Breast epithelium (tissue), 4 donors: ENCODE results near the gene EMC10. TPM values are rescaled to one million over a fixed set of nuclear protein-coding genes. Genes with fewer than 3 reads are reported as not detected.
A peak's percentile ranks its signal among the peaks of the same experiment; 100 is the strongest.

Experiments used
- DNase-seq, 2 donors: peaks; one replicate each; pipeline ENCODE4 v3.0.0-alpha.2; 2019; ENCODE audit warnings: low spot score in 2 of 2
- H3K27ac ChIP-seq, 2 donors: fragments of 200-600 bp; sonication (generic) in 1 of 2; one replicate each; pipeline ENCODE4 v1.5.1; 2016 to 2019; ENCODE audit warnings: mild to moderate bottlenecking in 1 of 2
- H3K27me3 ChIP-seq, 2 donors: fragments of 200-600 bp; sonication (generic) in 1 of 2; one replicate each; pipeline versions ENCODE4 v1.5.1 to v1.6.0; 2017 to 2019; ENCODE audit warnings: control low read depth in 1 of 2, mild to moderate bottlenecking in 1 of 2
- H3K36me3 ChIP-seq: fragments of 200-600 bp; one replicate; pipeline ENCODE4 v1.5.1; 2019
- H3K4me1 ChIP-seq, 2 donors: fragments of 200-600 bp; sonication (generic); one replicate each; pipeline ENCODE4 v1.5.1; 2016 to 2019; ENCODE audit warnings: control low read depth in 1 of 2
- H3K4me3 ChIP-seq, 3 donors: fragments of 200-600 bp; sonication (generic); 1 replicate in 2 of 3; 2 replicates in 1 of 3; pipeline ENCODE4 v1.5.1; 2016 to 2019; ENCODE audit warnings: mild to moderate bottlenecking in 3 of 3, moderate library complexity in 2 of 3
- H3K9me3 ChIP-seq, 2 donors: fragments of 200-600 bp; sonication (generic) in 1 of 2; one replicate each; pipeline ENCODE4 v1.5.1; 2016 to 2019; ENCODE audit warnings: control low read depth in 1 of 2
- POLR2A ChIP-seq: fragments of 450-650 bp; IDR thresholded peaks from one replicate; pipeline ENCODE4 v1.6.1; 2016; ENCODE audit warnings: antibody characterized with exemption, mild to moderate bottlenecking, moderate library complexity
- POLR2AphosphoS5 ChIP-seq, 3 donors: sonication (generic); formaldehyde crosslinking; IDR thresholded peaks; one replicate each; pipeline ENCODE4 v1.6.1; 2017; ENCODE audit warnings: antibody characterized with exemption in 3 of 3
- intact Hi-C: fragments of 100-400 bp; cut with DNase I; formaldehyde crosslinking; loops from one replicate; pipeline ENCODE4 v1.15.1; 2023; ENCODE audit warnings: low total_unique reads
- total RNA-seq, 3 donors: library from RNA; depleted of rRNA; stranded (reverse); fragments of >200 nt; gene quantifications; one replicate each; pipeline ENCODE4 v1.1.0, GENCODE V29; 2016
- TF ChIP-seq, protein P1 (sequence below), 3 donors: fragments of 450-650 bp; IDR thresholded peaks; one replicate each; pipeline ENCODE4 v1.5.1; 2016 to 2017; ENCODE audit warnings: antibody characterized with exemption in 3 of 3, mild to moderate bottlenecking in 3 of 3, moderate library complexity in 3 of 3

Gene EMC10
- total RNA-seq, 3 donors from 2014 or later, result 38.0 to 78.2 (median 64.6) TPM

DNA sequence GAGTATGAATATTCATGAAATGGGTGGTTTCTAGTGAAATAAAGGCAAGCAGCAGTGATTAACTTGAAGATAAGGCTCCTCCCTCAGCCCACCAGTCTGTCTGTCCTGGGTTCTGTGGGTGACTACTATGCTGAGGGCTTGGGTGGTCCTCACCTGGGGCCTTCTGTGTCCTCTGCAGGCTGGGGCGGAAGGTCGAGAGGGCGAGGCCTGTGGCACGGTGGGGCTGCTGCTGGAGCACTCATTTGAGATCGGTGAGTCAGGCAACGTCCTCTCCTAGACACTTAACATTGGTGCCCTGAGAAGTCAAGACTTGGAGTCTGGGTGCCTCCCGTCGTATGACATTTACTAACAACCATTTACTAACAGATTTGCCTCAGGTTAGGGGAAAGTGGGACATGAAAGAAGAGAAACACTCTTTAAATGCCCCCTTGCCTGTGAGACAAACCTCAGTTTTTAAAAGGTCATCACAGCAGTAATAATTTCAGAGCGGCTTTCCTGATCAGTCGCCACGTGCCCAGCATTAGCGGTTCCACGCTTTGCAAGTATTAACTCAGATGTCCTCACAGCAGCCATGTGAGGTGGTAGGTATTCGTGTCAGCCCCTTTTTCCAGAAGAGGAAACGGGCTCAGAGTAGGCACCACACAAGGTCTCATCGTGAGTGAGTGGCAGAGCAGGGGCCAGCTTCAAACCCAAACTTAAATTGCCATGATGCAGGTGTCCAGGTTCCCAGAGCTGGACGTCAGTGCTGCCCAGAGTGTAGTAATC is 1.6 kb downstream of the EMC10 start:
- intact Hi-C loops, result no loop called here
- H3K36me3 ChIP-seq, result no peaks in the 10 kb centered on the region

DNA sequence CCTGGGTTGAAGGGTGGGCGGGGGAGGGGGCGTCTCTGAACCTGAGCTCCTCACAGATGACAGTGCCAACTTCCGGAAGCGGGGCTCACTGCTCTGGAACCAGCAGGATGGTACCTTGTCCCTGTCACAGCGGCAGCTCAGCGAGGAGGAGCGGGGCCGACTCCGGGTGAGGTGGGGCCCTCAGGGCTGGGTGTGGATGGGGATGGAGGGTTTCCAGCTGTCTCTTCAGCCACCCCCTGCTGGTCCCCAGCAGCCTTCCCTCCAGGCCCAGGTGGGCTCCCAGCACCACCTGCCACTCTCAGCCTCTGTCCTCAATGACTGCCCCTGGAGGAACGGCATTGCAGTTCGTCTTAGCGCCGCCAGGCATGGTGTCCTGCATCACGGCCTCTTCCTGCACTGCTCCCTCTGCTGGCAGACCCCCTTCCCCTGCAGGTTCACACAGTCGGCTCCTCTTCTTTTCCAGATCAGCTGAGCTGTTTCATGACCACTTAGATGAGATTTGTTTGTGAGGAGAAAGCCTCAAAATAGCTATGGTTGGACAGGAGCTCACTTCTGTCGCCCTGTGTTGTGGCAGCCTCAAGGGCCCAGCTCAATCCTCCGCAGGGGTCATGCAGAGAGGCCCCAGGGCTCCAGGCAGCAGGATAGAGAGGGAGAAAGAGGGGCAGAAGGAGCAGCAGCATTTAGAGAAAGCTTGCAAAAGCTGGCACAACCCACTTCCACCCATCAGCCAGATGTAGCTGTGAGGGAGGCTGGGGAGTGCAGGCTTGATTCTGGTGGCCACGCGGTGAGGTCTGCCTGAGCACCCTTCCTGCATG is 2.8 kb downstream of the EMC10 start:
- intact Hi-C loops, result no loop called here

More for the DNA sequence above, 1.6 kb downstream of the EMC10 start:
- H3K4me1 ChIP-seq, result peaks cover 3 to 9% of the 10 kb centered on the region in 2 donors
- TF ChIP-seq, protein P1, sequence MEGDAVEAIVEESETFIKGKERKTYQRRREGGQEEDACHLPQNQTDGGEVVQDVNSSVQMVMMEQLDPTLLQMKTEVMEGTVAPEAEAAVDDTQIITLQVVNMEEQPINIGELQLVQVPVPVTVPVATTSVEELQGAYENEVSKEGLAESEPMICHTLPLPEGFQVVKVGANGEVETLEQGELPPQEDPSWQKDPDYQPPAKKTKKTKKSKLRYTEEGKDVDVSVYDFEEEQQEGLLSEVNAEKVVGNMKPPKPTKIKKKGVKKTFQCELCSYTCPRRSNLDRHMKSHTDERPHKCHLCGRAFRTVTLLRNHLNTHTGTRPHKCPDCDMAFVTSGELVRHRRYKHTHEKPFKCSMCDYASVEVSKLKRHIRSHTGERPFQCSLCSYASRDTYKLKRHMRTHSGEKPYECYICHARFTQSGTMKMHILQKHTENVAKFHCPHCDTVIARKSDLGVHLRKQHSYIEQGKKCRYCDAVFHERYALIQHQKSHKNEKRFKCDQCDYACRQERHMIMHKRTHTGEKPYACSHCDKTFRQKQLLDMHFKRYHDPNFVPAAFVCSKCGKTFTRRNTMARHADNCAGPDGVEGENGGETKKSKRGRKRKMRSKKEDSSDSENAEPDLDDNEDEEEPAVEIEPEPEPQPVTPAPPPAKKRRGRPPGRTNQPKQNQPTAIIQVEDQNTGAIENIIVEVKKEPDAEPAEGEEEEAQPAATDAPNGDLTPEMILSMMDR (IDR thresholded peaks at IDR 0.05), result no peak
- TF ChIP-seq POLR2AphosphoS5 (IDR thresholded peaks at IDR 0.05) (no peak), POLR2A (no peak)
- no peaks in the 10 kb centered on the region for H3K27me3 ChIP-seq
- peak overlapping the region in 1 of 3 donors; percentile 99 for H3K4me3 ChIP-seq
- DNase-seq, result no peak
- H3K27ac ChIP-seq, result no peak overlapping the region
- H3K9me3 ChIP-seq, result no peaks in the 10 kb centered on the region

DNA sequence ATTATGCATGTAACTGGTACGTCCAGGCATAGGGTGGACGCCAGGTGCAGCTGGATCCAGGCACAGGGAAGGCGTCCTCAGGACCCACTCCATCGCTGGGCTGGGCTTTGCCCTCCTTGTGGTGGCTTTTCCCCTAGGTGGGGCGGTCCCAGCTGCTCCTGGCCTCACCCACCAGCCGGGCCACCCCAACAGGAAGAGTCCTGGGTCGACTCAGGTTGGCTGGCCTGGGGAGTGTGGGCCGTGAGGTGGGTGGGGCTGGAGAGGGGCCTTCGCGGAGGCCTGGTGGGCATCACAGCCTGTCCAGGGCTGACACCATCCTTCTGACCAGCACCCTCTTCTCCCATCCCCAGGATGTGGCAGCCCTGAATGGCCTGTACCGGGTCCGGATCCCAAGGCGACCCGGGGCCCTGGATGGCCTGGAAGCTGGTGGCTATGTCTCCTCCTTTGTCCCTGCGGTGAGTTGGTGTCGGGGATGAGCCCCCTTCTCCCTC is 3.5 kb downstream of the EMC10 start:
- Histone ChIP-seq H3K4me3 (no peak overlapping the region), H3K36me3 (no peaks in the 10 kb centered on the region), H3K4me1 (peaks cover 3 to 9% of the 10 kb centered on the region in 2 donors), H3K27ac (no peak overlapping the region), H3K27me3 (no peaks in the 10 kb centered on the region), H3K9me3 (no peaks in the 10 kb centered on the region)
- intact Hi-C loops, result no loop called here
- TF ChIP-seq, protein P1 (IDR thresholded peaks at IDR 0.05), result no peak
- no peak for TF ChIP-seq POLR2AphosphoS5 (IDR thresholded peaks at IDR 0.05)
- TF ChIP-seq POLR2A, result no peak
- no peak for DNase-seq

More for the DNA sequence above, 2.8 kb downstream of the EMC10 start:
- H3K9me3 ChIP-seq, result no peaks in the 10 kb centered on the region
- TF ChIP-seq, protein P1 (IDR thresholded peaks at IDR 0.05), result no peak
- TF ChIP-seq POLR2AphosphoS5 (IDR thresholded peaks at IDR 0.05) (no peak), POLR2A (no peak)
- H3K4me3 ChIP-seq, result no peak overlapping the region
- H3K27me3 ChIP-seq, result no peaks in the 10 kb centered on the region
- H3K36me3 ChIP-seq, result no peaks in the 10 kb centered on the region
- DNase-seq, result no peak
- H3K27ac ChIP-seq, result no peak overlapping the region
- H3K4me1 ChIP-seq, result peaks cover 3 to 9% of the 10 kb centered on the region in 2 donors

DNA sequence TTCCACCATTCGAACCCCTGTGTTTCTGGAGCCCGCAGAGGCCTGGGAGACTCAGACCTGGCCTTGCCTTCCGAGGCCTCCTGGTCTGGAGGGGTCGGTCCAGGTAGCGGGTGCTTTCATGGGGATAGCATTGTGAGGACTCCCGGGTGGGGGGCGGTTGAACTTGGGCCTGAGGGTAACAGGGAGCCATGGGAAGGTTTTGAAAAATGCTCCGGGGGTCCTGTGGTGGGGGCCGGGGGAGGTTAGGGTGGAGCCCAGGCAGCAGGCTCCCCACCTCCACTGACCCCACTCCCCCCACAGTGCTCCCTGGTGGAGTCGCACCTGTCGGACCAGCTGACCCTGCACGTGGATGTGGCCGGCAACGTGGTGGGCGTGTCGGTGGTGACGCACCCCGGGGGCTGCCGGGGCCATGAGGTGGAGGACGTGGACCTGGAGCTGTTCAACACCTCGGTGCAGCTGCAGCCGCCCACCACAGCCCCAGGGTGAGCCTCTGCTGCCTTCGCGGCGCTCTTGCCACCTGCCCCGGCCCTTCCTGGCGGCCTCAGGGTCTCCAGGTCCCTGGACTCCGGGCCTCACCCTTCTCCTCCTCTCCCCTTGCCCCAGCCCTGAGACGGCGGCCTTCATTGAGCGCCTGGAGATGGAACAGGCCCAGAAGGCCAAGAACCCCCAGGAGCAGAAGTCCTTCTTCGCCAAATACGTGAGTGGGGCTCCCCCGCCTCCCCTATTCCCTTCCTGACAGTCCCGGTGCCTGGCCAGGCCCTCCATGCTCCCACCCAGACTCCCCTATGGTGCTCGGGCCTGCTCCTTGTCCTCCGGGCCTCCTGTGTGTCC is 4.2 kb downstream of the EMC10 start:
- H3K4me1 ChIP-seq, result peaks cover 3 to 9% of the 10 kb centered on the region in 2 donors
- no peaks in the 10 kb centered on the region for H3K27me3 ChIP-seq
- H3K4me3 ChIP-seq, result no peak overlapping the region
- intact Hi-C loops, result no loop called here
- DNase-seq, result no peak
- H3K27ac ChIP-seq, result no peak overlapping the region
- H3K36me3 ChIP-seq, result no peaks in the 10 kb centered on the region
- TF ChIP-seq POLR2A (no peak), POLR2AphosphoS5 (IDR thresholded peaks at IDR 0.05) (no peak)
- no peaks in the 10 kb centered on the region for H3K9me3 ChIP-seq
